Panc1 (cell line): ENCODE data around the gene TMCC1.

Source experiments
- CTCF ChIP-seq: fragments of 450-650 bp; IDR thresholded peaks from 2 replicates; pipeline ENCODE4 v1.5.1; 2017; ENCODE audit warnings: mild to moderate bottlenecking
- POLR2AphosphoS5 ChIP-seq: IDR thresholded peaks from 2 replicates; pipeline ENCODE4 v1.6.1; 2012; ENCODE audit warnings: mild to moderate bottlenecking, low read depth, low read length, moderate library complexity
- REST ChIP-seq, 2 experiments: IDR thresholded peaks; 2 replicates each; pipeline ENCODE4 v1.6.1; 2011 to 2012; ENCODE audit warnings: low read depth in 2 of 2, control low read depth in 1 of 2, low read length in 1 of 2, mild to moderate bottlenecking in 1 of 2, moderate library complexity in 1 of 2; ENCODE audit not compliant: insufficient read depth in 1 of 2

GRCh38 chr3:129598000-129598381, 295.5 kb downstream of the TMCC1 start:
- TF ChIP-seq REST (IDR thresholded peaks at IDR 0.05; ENCODE audit: insufficient read depth in 1 of 2, low read depth in 2 of 2, low read length in 1 of 2) (no peak), CTCF (no peak), POLR2AphosphoS5 (no peak)
